ENCODE results near the gene CIAPIN1. TPM values are rescaled to one million over a fixed set of nuclear protein-coding genes. Genes with fewer than 3 reads are reported as not detected.
A peak's percentile ranks its signal among the peaks of the same experiment; 100 is the strongest.

The CIAPIN1 gene
- total RNA-seq, 1 donor from 2014 or later = 97.2 TPM

GRCh38 chr16:57482845-57483545, 35.8 kb upstream of the CIAPIN1 start:
- peaks cover 8% of the 10 kb centered on the region for H3K27me3 Mint-ChIP-seq (ENCODE audit: low read depth)
- H3K36me3 Mint-ChIP-seq (ENCODE audit: low read depth) = no peaks in the 10 kb centered on the region
- H3K4me1 Mint-ChIP-seq = peaks cover 33% of the 10 kb centered on the region
- no peak for TF ChIP-seq CTCF (conservative IDR thresholded peaks at IDR 0.05)
- peak overlapping the region; percentile 77 for H3K4me3 Mint-ChIP-seq
- no peaks in the 10 kb centered on the region for H3K9me3 Mint-ChIP-seq
- DNase-seq (ENCODE audit: low read depth, low spot score) = no peak
- no peak overlapping the region for H3K27ac Mint-ChIP-seq (ENCODE audit: unreplicated experiment)

DNA sequence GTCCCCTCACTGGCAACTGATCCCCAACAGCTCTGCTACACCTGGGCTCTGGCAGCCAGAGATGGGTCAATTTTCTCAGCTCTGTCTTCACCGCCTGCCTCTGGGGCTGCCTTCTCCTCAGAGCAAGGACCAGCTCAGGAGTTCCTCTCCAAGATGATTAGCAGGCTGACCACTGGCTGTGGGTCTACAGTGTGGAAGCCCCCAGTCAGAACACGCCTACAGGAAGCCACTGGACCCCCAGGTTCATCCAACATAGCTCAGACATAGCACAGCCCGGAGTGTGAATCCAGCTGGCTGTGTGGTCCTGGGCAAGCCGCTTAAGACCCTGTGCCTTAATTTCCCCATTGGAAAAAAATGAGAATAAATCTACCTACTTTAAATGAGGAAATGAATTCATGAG, 34.2 kb upstream of the CIAPIN1 start:
- H3K27ac Mint-ChIP-seq (ENCODE audit: unreplicated experiment) = no peak overlapping the region
- H3K4me3 Mint-ChIP-seq = peak overlapping the region; percentile 72
- H3K27me3 Mint-ChIP-seq (ENCODE audit: low read depth) = peaks cover 8% of the 10 kb centered on the region
- DNase-seq (ENCODE audit: low read depth, low spot score) = no peak
- H3K4me1 Mint-ChIP-seq = peaks cover 28% of the 10 kb centered on the region
- H3K9me3 Mint-ChIP-seq = no peaks in the 10 kb centered on the region
- H3K36me3 Mint-ChIP-seq (ENCODE audit: low read depth) = no peaks in the 10 kb centered on the region
- TF ChIP-seq CTCF (conservative IDR thresholded peaks at IDR 0.05) = no peak

- Mint-ChIP-seq H3K36me3 (ENCODE audit: low read depth) (no peaks in the 10 kb centered on the region), H3K27me3 (ENCODE audit: low read depth) (peaks cover 7% of the 10 kb centered on the region), H3K4me3 (peak overlapping the region; percentile 72), H3K4me1 (peaks cover 31% of the 10 kb centered on the region), H3K27ac (ENCODE audit: unreplicated experiment) (no peak overlapping the region), H3K9me3 (no peaks in the 10 kb centered on the region)
- no peak for DNase-seq (ENCODE audit: low read depth, low spot score)
- TF ChIP-seq CTCF (conservative IDR thresholded peaks at IDR 0.05) = no peak
Measured at GRCh38 chr16:57480754-57481230, 33.6 kb upstream of the CIAPIN1 start.

GRCh38 chr16:57479976-57480753, 33.0 kb upstream of the CIAPIN1 start:
- no peaks in the 10 kb centered on the region for H3K36me3 Mint-ChIP-seq (ENCODE audit: low read depth)
- peaks cover 28% of the 10 kb centered on the region for H3K4me1 Mint-ChIP-seq
- no peak for TF ChIP-seq CTCF (conservative IDR thresholded peaks at IDR 0.05)
- H3K9me3 Mint-ChIP-seq = no peaks in the 10 kb centered on the region
- no peak overlapping the region for H3K27ac Mint-ChIP-seq (ENCODE audit: unreplicated experiment)
- peak overlapping the region; percentile 92 for H3K4me3 Mint-ChIP-seq
- DNase-seq (ENCODE audit: low read depth, low spot score) = no peak
- H3K27me3 Mint-ChIP-seq (ENCODE audit: low read depth) = peaks cover 2% of the 10 kb centered on the region

DNA sequence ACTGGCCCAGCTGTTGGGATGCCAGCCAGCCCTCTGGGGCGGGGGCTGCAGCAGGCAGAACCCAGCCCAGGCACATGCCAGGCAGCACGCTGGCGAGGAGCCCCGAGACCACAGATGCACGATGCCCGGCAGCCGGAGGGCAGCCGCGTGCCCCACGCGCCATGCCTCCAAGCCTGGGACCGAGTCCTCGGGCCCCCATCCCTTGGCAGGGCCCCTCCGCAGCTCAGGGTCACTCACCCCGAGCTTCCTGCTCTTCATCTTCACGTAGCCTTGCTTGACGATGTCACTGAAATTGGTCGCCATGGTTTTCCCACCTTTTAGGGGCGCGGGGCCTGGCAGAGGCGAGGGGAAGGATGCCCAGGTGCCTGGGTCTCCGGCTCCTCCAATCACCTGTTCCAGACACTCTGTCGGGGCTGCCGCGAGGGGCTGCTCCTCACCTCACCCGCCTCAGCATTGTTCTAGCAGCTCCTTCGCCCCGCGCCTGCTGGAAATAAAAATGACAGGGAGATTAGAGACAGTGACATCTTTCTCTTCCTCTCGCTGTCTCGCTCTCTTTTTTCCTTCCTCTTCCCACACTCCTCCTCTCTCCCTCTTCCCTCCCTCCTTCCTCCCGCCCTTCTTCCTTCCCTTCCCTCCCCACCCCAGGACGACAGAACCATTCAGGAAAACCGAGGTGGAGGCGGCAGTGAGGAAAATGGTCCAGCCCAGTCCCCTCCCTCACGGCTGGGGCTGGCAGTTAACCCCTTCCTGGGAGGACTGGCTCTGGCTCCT, 32.2 kb upstream of the CIAPIN1 start:
- Mint-ChIP-seq H3K36me3 (ENCODE audit: low read depth) (no peaks in the 10 kb centered on the region), H3K27ac (ENCODE audit: unreplicated experiment) (peak overlapping the region; percentile 29), H3K4me3 (peak overlapping the region; percentile 92), H3K9me3 (no peaks in the 10 kb centered on the region), H3K4me1 (peaks cover 28% of the 10 kb centered on the region), H3K27me3 (ENCODE audit: low read depth) (peaks cover 2% of the 10 kb centered on the region)
- DNase-seq (ENCODE audit: low read depth, low spot score) = no peak
- no peak for TF ChIP-seq CTCF (conservative IDR thresholded peaks at IDR 0.05)

Data from neural crest cell (in vitro differentiated cells).